Progenitor cell of endocrine pancreas (in vitro differentiated cells): ENCODE data around the gene RABIF. TPM values are rescaled to one million over a fixed set of nuclear protein-coding genes. Genes with fewer than 3 reads are reported as not detected.

Experiments
- DNase-seq: peaks from one replicate; pipeline ENCODE4 v3.0.0; 2021; ENCODE audit warnings: low spot score; ENCODE audit not compliant: unreplicated experiment
- H3K27ac Mint-ChIP-seq: 2 replicates; pipeline ENCODE4 v1.8.0; 2021; ENCODE audit warnings: mild to moderate bottlenecking, moderate library complexity, mixed read lengths
- H3K27me3 Mint-ChIP-seq: 2 replicates; pipeline ENCODE4 v1.8.0; 2021; ENCODE audit warnings: mixed read lengths
- H3K36me3 Mint-ChIP-seq: 2 replicates; pipeline ENCODE4 v1.8.0; 2022; ENCODE audit warnings: mixed read lengths; ENCODE audit not compliant: insufficient read depth
- H3K4me1 Mint-ChIP-seq: 2 replicates; pipeline ENCODE4 v1.8.0; 2021; ENCODE audit warnings: low read depth, mixed read lengths
- H3K4me3 Mint-ChIP-seq: 2 replicates; pipeline ENCODE4 v1.8.0; 2021; ENCODE audit warnings: low read depth, mild to moderate bottlenecking, moderate library complexity, mixed read lengths
- H3K9me3 Mint-ChIP-seq: 2 replicates; pipeline ENCODE4 v1.8.0; 2021; ENCODE audit warnings: low read depth, mixed read lengths
- total RNA-seq: library from RNA; stranded (reverse); gene quantifications from 2 replicates; pipeline ENCODE4 v1.2.1, GENCODE V29; 2021
- TF ChIP-seq, protein P1 (sequence below): fragments of 200-600 bp; sonication (generic); IDR thresholded peaks from one replicate; pipeline ENCODE4 v1.5.0; 2021; ENCODE audit warnings: antibody characterized with exemption, mild to moderate bottlenecking; ENCODE audit not compliant: unreplicated experiment

The RABIF gene
- total RNA-seq, 1 donor from 2014 or later = 9.7 TPM

DNA sequence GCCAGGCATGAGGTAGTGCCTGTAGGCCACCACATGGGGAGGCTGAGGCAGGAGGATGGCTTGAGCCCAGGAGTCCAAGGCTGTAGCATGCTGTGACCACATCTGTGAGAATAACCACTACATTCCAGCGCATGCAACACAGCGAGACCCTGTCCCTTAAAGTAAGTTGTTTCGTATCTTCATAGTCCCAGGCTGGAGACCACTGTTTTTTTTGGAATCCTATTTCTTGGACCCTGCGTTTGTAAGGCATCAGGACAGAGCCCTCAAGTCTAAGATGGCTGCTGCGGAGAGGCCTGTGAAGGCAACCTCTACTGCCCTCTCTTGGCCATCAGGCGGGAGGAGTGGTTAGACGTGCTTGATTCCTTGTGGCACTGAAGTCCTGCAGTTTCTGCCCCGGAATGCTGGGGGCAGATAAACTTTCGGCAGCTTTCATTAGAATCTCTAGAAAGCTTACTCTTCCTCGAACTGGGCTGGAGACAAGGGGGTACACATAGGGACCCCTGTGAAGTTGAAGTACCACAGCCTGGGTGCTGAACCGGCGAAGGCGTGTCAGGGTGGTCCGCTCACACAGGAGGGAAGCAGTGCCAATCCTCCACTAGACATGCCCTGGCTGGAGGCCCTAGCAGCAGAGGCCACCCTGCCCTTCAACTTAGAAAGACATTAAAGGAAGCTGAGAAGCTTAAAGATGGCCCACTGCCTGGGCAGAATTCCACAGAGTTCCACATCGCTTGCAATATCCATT is 36.6 kb downstream of the RABIF start:
- Mint-ChIP-seq H3K9me3 (no peaks in the 10 kb centered on the region), H3K27ac (no peak overlapping the region), H3K36me3 (peaks cover 17% of the 10 kb centered on the region), H3K4me1 (peaks cover 2% of the 10 kb centered on the region), H3K4me3 (no peak overlapping the region), H3K27me3 (no peaks in the 10 kb centered on the region)
- TF ChIP-seq, protein P1, sequence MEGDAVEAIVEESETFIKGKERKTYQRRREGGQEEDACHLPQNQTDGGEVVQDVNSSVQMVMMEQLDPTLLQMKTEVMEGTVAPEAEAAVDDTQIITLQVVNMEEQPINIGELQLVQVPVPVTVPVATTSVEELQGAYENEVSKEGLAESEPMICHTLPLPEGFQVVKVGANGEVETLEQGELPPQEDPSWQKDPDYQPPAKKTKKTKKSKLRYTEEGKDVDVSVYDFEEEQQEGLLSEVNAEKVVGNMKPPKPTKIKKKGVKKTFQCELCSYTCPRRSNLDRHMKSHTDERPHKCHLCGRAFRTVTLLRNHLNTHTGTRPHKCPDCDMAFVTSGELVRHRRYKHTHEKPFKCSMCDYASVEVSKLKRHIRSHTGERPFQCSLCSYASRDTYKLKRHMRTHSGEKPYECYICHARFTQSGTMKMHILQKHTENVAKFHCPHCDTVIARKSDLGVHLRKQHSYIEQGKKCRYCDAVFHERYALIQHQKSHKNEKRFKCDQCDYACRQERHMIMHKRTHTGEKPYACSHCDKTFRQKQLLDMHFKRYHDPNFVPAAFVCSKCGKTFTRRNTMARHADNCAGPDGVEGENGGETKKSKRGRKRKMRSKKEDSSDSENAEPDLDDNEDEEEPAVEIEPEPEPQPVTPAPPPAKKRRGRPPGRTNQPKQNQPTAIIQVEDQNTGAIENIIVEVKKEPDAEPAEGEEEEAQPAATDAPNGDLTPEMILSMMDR = peak; percentile 64
- DNase-seq = no peak

- no peak overlapping the region for H3K4me3 Mint-ChIP-seq
- peaks cover 9% of the 10 kb centered on the region for H3K36me3 Mint-ChIP-seq
- H3K4me1 Mint-ChIP-seq = no peaks in the 10 kb centered on the region
- no peaks in the 10 kb centered on the region for H3K27me3 Mint-ChIP-seq
- DNase-seq = no peak
- TF ChIP-seq, protein P1 = no peak
- H3K27ac Mint-ChIP-seq = no peak overlapping the region
- H3K9me3 Mint-ChIP-seq = no peaks in the 10 kb centered on the region
These were observed 38.2 kb downstream of the RABIF start for GRCh38 chr1:202850593-202851362.

DNA sequence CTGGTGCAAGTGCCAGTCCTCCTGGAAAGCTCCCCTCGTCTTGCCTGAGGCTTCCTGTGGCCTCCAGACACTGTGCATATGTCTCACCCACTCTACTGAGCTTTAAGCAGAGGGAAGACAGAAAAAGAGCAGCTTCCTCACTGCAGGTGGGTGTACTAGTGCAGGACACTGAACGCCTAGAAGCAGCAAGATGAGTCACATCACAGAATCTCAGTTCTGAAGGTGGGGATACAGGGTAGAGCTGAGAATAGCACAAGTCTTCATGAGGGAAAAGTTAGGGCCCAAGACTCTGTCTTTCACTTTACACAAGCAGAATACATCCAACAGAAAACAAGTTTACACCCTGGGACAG is 40.8 kb downstream of the RABIF start:
- H3K9me3 Mint-ChIP-seq = no peaks in the 10 kb centered on the region
- H3K27ac Mint-ChIP-seq = no peak overlapping the region
- TF ChIP-seq, protein P1 = no peak
- no peaks in the 10 kb centered on the region for H3K4me1 Mint-ChIP-seq
- H3K36me3 Mint-ChIP-seq = peaks cover 3% of the 10 kb centered on the region
- H3K27me3 Mint-ChIP-seq = no peaks in the 10 kb centered on the region
- no peak for DNase-seq
- H3K4me3 Mint-ChIP-seq = no peak overlapping the region

- TF ChIP-seq, protein P1 = no peak
- Mint-ChIP-seq H3K9me3 (no peaks in the 10 kb centered on the region), H3K4me3 (no peak overlapping the region), H3K36me3 (peaks cover 2% of the 10 kb centered on the region), H3K27me3 (no peaks in the 10 kb centered on the region), H3K27ac (peak overlapping the region; percentile 76), H3K4me1 (no peaks in the 10 kb centered on the region)
- DNase-seq = no peak
These were observed 44.0 kb downstream of the RABIF start for GRCh38 chr1:202844935-202845334.

- no peaks in the 10 kb centered on the region for H3K9me3 Mint-ChIP-seq
- no peak overlapping the region for H3K27ac Mint-ChIP-seq
- H3K4me3 Mint-ChIP-seq = no peak overlapping the region
These were observed 44.7 kb downstream of the RABIF start for GRCh38 chr1:202844259-202844658.

More at GRCh38 chr1:202844259-202844658, 44.7 kb downstream of the RABIF start:
- DNase-seq = no peak
- Mint-ChIP-seq H3K27me3 (no peaks in the 10 kb centered on the region), H3K36me3 (peaks cover 2% of the 10 kb centered on the region), H3K4me1 (no peaks in the 10 kb centered on the region)
- TF ChIP-seq, protein P1 = no peak
